RWPE1 (cell line): Measurements from ENCODE around the gene MED27.
"Not testable (repeated sequence)": the region's sequence is repeated elsewhere in the genome, so short reads cannot be mapped to it uniquely, and the experiment has no call there.

Experiments
- CTCF ChIA-PET: fragments of 350-600 bp; sonication (Branson Sonifier 250); formaldehyde crosslinking; extraction: SDS; loops from one replicate; lab custom pipeline; 2021; lab: Yijun Ruan, JAX
- POLR2A ChIA-PET: fragments of 400-600 bp; formaldehyde crosslinking; extraction: SDS; loops from one replicate; lab custom pipeline; 2020; ENCODE audit warnings: antibody characterized with exemption; ENCODE audit not compliant: low non-redundant PET; lab: Yijun Ruan, JAX
- DNase-seq: peaks from one replicate; pipeline ENCODE4 v3.0.0; 2012; ENCODE audit warnings: low spot score
- H3K27ac ChIP-seq: fragments of 450-650 bp; 2 replicates; pipeline ENCODE4 v1.5.1; 2017
- TF ChIP-seq, protein P1 (sequence below): fragments of 450-650 bp; conservative IDR thresholded peaks from 2 replicates; pipeline ENCODE4 v1.5.1; 2017; ENCODE audit warnings: low read depth, mild to moderate bottlenecking

The MED27 gene

DNA sequence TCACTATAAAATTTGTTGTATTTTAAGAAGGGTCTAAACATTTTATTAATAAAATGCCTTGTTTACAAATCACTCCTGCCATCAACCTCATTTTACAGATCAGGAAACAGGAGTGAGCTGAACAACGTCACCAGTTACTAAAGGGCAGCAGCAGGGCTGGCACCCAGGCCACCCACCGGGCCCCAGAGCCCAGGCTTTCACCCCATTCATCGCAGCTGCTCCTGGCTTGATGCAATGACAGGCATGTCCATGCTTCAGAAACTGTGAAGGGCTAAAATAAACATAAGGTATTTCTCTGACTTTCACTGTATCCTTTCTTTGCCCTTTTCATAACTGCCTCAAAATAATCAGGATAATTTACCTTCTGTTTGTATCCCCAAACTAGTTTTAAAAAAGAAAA is 18.1 kb downstream of the MED27 start:
- TF ChIP-seq, protein P1, sequence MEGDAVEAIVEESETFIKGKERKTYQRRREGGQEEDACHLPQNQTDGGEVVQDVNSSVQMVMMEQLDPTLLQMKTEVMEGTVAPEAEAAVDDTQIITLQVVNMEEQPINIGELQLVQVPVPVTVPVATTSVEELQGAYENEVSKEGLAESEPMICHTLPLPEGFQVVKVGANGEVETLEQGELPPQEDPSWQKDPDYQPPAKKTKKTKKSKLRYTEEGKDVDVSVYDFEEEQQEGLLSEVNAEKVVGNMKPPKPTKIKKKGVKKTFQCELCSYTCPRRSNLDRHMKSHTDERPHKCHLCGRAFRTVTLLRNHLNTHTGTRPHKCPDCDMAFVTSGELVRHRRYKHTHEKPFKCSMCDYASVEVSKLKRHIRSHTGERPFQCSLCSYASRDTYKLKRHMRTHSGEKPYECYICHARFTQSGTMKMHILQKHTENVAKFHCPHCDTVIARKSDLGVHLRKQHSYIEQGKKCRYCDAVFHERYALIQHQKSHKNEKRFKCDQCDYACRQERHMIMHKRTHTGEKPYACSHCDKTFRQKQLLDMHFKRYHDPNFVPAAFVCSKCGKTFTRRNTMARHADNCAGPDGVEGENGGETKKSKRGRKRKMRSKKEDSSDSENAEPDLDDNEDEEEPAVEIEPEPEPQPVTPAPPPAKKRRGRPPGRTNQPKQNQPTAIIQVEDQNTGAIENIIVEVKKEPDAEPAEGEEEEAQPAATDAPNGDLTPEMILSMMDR: no peak
- H3K27ac ChIP-seq: no peak overlapping the region
- POLR2A ChIA-PET: no interaction called here
- DNase-seq: no peak
- CTCF ChIA-PET: interaction anchor here (0.7 kb wide), 1 partner anchor 803 kb away, joined by 3 read pairs; no protein-coding TSS in a partner anchor

DNA sequence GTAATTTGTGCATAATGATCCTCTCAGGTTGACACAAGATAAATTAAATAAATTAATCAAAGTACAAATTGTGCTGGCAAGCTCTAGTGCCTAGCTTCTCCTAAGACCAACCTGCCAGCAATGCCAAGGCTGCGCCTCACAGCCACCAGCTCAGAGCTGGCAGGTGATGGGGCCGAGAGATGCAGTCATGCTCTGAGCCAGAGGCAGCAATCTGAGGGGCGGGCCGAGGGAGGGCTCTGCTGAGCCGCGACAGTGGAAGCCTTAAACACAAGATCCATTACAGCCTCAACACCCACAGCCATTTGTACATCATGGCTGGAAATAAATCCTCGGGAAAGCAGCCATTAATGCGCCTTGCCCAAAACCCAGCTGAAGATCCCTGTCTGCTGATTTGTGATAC is 20.3 kb downstream of the MED27 start:
- ChIA-PET POLR2A (no interaction called here), CTCF (interaction anchor here (0.6 kb wide), 1 partner anchor 110 kb away, joined by 3 read pairs; no protein-coding TSS in a partner anchor)
- no peak overlapping the region for H3K27ac ChIP-seq
- no peak for DNase-seq
- TF ChIP-seq, protein P1: no peak

GRCh38 chr9:132058226-132058625 is 21.4 kb downstream of the MED27 start:
- POLR2A ChIA-PET, DNase-seq, CTCF ChIA-PET, H3K27ac ChIP-seq: not testable (repeated sequence)

DNA sequence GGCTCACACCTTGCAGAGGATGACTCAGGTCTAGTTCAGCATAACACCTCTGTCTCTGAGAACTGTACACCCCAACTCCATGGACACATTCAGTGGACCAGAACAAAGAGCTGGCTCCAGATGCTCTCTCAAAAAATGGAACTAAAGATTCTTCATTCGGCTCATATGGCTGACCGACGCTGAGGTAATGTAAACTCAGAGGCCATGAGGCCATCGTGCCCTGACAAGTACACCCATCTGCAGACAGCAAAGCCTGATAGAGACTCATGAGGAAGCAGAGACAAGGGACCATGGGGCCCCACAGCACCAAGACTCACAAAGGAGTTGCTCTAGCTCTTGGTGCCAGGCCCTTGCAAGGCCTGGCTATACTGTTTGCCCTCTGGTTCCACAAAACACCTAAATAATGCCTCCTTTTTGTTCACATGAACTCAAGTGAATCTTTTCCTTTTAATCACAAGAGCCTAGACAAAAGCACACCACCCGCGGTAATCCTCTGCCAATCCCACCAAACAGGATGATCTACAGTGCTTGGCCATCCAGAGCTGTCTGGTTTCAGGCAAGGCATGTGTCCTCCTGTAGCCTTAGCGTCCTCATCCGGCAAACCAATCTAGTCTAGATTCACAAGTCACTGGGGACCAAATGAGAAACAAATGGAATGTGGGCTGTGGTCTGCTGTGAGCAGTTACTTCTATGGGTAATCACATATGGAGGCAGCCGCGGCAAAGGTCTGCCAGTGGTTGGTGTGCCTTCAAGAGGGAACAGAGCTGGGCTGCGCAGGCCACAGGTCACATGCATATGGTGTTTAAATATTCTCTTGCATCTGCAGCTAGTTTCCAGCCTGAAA is 22.7 kb downstream of the MED27 start:
- H3K27ac ChIP-seq: no peak overlapping the region

DNA sequence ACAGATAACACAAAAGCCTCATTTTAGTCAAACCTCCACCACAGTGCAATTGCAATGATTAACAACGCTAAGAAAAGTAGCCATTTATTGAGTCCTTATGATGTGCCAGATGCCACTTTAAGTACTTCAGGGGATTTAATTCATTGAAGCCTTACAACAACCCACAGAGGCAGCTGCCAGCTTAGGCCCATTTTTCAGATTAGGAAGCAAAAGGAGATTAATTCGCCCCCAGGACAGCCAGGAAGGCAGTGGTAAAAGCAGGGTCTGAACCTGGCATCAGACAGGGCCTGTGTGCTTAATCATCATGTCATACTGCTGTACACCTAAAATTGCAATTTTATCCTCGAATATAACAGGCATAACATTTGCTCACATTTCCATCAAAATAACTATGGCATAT is 23.9 kb downstream of the MED27 start:
- TF ChIP-seq, protein P1: no peak
- DNase-seq: no peak
- no peak overlapping the region for H3K27ac ChIP-seq
- ChIA-PET CTCF (no interaction called here), POLR2A (no interaction called here)

More for the DNA sequence above, 22.7 kb downstream of the MED27 start:
- CTCF ChIA-PET: no interaction called here
- DNase-seq: no peak
- POLR2A ChIA-PET: no interaction called here
- TF ChIP-seq, protein P1: no peak

DNA sequence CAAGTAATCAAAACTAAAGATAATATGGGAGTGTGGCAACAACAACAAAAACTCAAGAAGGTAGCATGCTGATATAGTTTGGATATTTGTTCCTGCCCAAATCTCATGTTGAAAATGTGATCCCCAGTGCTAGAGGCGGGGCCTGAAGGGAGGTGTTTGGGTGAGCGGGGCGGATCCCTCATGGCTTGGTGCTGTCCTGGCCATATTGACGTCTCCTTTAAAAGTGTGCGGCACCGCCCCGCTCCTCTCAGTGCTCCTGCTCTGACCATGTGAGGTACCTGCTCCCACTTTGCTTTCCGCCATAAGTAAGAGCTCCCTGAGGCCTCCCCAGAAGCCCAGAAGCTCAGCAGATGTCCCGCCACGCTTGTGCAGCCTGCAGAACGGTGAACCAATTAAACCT is 25.6 kb downstream of the MED27 start:
- CTCF ChIA-PET: interaction anchor here (0.7 to 1.1 kb wide), 2 partner anchors 182 to 833 kb away, joined by 3 read pairs; no protein-coding TSS in a partner anchor
- peak overlapping the region; percentile 16 for H3K27ac ChIP-seq
- TF ChIP-seq, protein P1: no peak
- POLR2A ChIA-PET: no interaction called here
- DNase-seq: no peak

GRCh38 chr9:132049900-132050299 is 29.8 kb downstream of the MED27 start:
- no peak overlapping the region for H3K27ac ChIP-seq
- CTCF ChIA-PET: interaction anchor here (0.6 kb wide), 1 partner anchor 8 kb away, joined by 3 read pairs; no protein-coding TSS in a partner anchor
- POLR2A ChIA-PET: no interaction called here
- DNase-seq: no peak
- TF ChIP-seq, protein P1: no peak
